Measurements from ENCODE around the gene NECAB2.

Gene NECAB2

DNA sequence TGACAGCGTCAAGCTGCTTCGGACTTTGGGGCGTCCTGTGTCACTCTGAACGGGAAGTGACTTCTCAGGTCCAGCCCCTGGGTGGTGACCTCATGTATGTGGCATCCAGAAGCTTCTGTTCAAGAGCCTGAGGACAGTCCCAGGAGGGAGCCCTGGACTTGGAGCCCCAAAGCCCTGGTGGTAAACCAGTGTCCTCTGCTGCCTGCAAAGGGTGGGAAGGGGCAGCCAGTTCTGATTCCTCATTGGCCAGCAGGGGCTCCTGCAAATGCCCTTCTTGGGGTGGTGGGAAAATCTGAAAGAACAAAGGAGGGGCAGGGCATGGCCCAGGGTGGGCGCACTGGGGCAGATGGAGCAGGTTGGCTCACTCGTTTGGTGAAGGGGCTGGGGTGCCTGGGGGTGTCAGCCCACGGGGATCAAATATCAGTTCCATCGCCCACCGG is 13.4 kb upstream of the NECAB2 start:
- no peak overlapping the region for H3K4me3 ChIP-seq (ENCODE audit: low read depth, low read length)
- no peak for TF ChIP-seq CTCF (IDR thresholded peaks at IDR 0.05; ENCODE audit: low read depth, low read length, missing control alignments)
- DNase-seq (ENCODE audit: low read depth): no peak

GRCh38 chr16:83955218-83956130 is 12.6 kb upstream of the NECAB2 start:
- no peak overlapping the region for H3K4me3 ChIP-seq (ENCODE audit: low read depth, low read length)
- DNase-seq (ENCODE audit: low read depth): no peak
- no peak for TF ChIP-seq CTCF (IDR thresholded peaks at IDR 0.05; ENCODE audit: low read depth, low read length, missing control alignments)

- peak; percentile 98 for TF ChIP-seq CTCF (IDR thresholded peaks at IDR 0.05; ENCODE audit: low read depth, low read length, missing control alignments)
- no peak overlapping the region for H3K4me3 ChIP-seq (ENCODE audit: low read depth, low read length)
- peak; percentile 31 for DNase-seq (ENCODE audit: low read depth)
Observed at GRCh38 chr16:83956336-83957289, 11.4 kb upstream of the NECAB2 start.

- TF ChIP-seq CTCF (IDR thresholded peaks at IDR 0.05; ENCODE audit: low read depth, low read length, missing control alignments): no peak
- H3K4me3 ChIP-seq (ENCODE audit: low read depth, low read length): no peak overlapping the region
- DNase-seq (ENCODE audit: low read depth): no peak
Observed at GRCh38 chr16:83957296-83957855, 10.7 kb upstream of the NECAB2 start.

GRCh38 chr16:83958137-83958845 is 9.8 kb upstream of the NECAB2 start:
- no peak for TF ChIP-seq CTCF (IDR thresholded peaks at IDR 0.05; ENCODE audit: low read depth, low read length, missing control alignments)
- no peak for DNase-seq (ENCODE audit: low read depth)
- no peak overlapping the region for H3K4me3 ChIP-seq (ENCODE audit: low read depth, low read length)

DNA sequence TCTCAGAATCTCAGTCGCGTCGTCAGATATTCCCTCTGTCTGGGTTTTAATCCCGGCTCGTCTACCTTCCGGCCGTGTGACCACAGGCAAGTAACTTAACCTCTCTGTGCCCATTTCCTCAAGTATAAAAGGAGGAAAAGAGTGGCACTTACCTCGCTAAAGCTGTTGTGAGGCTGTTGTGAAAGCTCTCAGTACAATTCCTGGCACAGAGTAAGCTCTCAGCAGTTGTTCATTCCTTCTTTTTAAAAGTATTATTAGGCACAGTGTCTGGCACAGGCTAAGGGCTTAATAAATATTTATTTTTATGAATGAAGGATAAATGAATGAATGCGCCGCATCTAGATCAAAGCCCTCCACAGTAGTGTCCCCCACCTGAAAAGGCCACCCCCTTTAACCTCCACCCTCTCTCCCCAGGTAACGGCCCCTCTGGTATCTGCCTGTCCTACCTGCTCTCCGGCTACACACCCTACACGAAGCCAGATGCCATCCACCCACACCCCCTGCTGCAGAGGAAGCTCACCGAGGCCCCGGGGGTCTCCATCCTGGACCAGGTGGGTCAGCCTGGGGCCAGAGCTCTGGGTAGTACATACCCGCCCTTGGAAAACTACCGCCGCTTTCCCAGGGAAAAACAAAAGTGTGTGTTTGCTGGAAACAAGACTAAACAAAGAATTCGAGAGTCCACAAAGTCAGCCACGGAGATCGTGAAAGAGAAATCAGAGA is 9.0 kb upstream of the NECAB2 start:
- TF ChIP-seq CTCF (IDR thresholded peaks at IDR 0.05; ENCODE audit: low read depth, low read length, missing control alignments): no peak
- DNase-seq (ENCODE audit: low read depth): no peak
- no peak overlapping the region for H3K4me3 ChIP-seq (ENCODE audit: low read depth, low read length)
